HG02623 (cell line): ENCODE results near the gene MMP19.

Source experiments
- ATAC-seq: cut with Tn5 transposase; IDR thresholded peaks from one replicate; pipeline ENCODE4 v1.9.1; 2021; ENCODE audit warnings: moderate library complexity; ENCODE audit not compliant: unreplicated experiment

The MMP19 gene

GRCh38 chr12:55816881-55817344, 25.8 kb downstream of the MMP19 start:
- no peak for ATAC-seq

GRCh38 chr12:55815473-55815872, 27.3 kb downstream of the MMP19 start:
- ATAC-seq, result no peak

DNA sequence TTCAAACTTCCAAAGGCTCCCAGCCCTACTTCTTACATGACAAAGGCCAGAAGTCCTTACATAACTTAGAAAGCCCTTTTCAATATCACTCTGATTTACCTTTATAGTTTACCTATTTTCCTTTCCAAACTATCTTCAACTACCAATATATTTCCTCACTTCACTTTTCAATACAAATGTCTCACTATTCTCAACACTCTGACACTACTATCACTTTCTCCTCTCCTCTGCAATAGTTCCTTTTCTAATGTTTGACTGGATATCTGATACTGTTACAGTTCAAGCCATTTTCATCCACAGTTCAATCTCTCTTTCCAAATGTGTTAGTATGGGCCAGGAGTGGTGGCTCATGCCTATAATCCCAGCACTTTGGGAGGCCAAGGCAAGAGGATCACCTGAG, 28.5 kb downstream of the MMP19 start:
- no peak for ATAC-seq

GRCh38 chr12:55812088-55812487, 30.6 kb downstream of the MMP19 start:
- ATAC-seq, result no peak

GRCh38 chr12:55809274-55809673, 33.5 kb downstream of the MMP19 start:
- no peak for ATAC-seq

- ATAC-seq, result no peak
Observed at GRCh38 chr12:55806982-55807381, 35.8 kb downstream of the MMP19 start.

DNA sequence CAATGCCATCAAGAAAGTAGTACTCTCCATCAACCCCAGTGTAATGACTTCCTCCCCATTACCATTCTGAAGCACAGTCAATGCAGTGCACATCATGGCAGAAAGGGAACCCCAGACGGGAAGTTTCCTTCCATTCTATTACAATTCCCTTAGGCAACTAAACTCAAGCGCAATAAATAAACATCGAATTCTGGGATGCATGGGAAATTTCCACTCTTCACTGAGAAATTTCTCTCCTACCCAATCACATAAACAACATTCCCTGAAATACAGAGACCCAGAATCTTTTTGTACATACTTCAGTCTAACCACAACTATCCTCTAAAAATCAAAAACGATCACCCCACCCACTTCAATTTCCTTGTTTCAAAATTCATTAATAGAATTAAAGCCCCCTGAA, 45.2 kb downstream of the MMP19 start:
- ATAC-seq, result no peak

DNA sequence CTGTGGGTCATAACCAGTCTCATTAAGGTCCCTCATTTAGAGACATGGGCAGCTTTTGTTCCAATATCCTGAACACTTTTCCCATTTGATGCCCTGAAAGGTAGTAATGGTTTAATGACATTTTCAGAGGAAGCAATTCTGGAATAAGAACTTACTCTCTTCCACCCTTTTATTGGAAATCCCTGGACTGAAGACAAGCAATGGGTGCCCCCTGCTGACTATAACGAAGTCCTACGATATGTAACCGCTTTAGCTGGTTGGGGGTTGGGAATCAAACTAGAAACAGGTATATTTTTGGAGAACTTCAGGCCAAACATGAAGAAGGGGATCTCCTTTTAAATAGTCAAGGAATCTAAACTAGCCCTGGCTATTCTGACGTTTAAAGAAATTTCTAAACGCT, 45.7 kb downstream of the MMP19 start:
- no peak for ATAC-seq

GRCh38 chr12:55795950-55796349, 46.8 kb downstream of the MMP19 start:
- no peak for ATAC-seq

- ATAC-seq, result no peak
Observed at GRCh38 chr12:55789893-55790292, 52.8 kb downstream of the MMP19 start.

GRCh38 chr12:55789171-55789570, 53.6 kb downstream of the MMP19 start:
- ATAC-seq, result no peak

- no peak for ATAC-seq
Observed at GRCh38 chr12:55788546-55788945, 54.2 kb downstream of the MMP19 start.
